Activated CD4-positive, alpha-beta T cell treated with anti-CD3 and anti-CD28 coated beads for 48 hours (primary cell): ENCODE results near the gene ASTL.

ENCODE experiments used
- DNase-seq: peaks from one replicate; pipeline ENCODE4 v3.0.0-alpha.2; 2020

Gene ASTL

DNA sequence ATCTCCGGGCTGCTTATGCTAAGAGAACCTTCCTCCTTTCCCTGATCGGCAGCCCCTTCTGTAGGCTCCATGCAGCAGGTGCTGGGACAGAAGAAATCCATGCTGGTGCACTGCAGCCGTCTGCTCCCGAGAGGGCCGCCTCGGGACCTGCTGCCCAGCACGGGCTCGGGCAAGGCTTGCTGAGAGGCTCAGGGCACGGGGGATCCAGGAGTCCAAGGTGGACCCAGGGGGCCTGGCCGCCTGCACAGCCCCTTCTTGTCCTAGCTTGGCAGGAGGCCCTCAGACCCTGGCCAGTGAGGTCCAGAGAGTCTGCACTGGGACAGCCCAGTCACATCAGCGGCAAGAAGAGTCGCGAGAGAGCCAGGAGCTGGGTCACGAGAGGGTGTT, 20.2 kb upstream of the ASTL start:
- no peak for DNase-seq

DNA sequence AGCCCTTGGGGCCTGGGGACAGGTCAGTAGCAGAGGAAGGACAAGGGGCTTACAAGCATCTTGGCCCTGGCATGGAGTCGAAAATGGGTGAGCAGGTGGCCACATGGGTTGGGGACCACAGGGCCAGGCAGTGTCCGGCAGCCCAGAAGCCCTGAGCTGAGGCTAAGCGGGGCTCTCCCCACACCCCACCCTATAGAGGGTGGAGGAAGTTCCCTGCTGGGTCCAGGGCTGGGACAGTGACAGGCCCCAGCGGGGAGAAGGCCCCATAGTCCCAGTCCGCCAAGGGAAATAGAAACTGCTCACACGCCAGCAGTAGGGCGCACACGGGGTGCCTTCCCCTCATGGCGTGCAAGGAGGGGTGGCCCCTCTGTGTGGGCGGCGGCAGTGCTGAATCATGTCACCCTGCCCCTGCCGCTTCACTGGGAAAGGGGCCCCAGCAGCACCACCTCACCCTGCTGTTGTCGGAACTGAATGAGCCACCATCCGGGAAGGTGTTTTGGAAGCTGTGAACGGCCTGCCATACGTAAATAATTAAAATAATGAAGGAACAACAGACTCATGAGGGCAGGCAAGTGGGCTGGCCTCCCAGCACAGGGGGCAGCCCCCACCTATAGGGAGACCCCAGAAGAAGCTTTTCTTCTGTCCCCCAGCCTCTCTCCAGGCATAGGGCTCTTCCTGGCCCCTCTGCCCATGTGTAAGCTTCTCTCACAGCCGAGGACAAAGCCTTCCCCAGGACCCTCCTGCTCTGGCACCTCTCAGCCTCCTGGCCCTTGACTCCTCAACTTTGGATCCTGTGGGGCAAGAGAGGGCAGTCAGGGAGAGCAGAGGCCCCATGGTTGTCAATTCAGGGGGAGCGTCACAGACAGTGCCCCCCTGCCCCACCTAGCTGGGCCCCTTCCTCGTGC, 19.6 kb upstream of the ASTL start:
- DNase-seq, result peak; percentile 99

DNA sequence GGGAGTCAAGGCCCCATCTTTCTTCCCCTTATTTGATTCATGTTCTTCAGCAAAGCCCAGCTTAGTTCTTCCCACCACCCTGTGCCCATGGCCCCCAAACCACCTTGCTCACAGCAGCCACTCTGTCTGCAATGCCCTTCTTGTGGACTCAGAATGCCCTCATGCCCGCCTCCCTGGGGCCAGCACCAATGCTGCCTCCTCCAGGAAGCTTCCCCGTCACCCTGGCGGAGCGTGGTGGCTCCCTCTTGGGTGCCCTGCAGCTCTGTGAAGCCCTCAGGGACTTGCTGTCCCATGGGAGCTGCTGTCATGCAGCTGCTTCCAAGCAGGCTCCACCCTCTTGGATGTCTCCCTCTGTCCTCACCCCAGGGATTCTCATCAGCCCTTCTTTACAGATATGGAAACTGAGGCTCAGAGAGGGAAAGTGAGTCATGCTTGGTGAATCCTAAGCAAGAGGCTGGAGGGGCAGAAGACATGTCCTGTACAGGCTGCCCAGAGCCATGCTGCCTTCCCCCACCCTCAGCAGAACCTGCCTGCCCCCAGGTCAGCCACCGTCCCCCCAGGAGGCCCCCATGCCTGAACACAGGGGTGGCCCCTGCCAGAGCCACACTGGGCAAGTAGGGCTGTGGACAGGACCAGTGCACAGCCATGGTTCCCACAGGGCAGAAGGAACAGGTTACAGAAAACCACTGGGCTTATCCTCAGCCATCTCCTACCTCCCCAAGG, 18.8 kb upstream of the ASTL start:
- peak; percentile 44 for DNase-seq

DNA sequence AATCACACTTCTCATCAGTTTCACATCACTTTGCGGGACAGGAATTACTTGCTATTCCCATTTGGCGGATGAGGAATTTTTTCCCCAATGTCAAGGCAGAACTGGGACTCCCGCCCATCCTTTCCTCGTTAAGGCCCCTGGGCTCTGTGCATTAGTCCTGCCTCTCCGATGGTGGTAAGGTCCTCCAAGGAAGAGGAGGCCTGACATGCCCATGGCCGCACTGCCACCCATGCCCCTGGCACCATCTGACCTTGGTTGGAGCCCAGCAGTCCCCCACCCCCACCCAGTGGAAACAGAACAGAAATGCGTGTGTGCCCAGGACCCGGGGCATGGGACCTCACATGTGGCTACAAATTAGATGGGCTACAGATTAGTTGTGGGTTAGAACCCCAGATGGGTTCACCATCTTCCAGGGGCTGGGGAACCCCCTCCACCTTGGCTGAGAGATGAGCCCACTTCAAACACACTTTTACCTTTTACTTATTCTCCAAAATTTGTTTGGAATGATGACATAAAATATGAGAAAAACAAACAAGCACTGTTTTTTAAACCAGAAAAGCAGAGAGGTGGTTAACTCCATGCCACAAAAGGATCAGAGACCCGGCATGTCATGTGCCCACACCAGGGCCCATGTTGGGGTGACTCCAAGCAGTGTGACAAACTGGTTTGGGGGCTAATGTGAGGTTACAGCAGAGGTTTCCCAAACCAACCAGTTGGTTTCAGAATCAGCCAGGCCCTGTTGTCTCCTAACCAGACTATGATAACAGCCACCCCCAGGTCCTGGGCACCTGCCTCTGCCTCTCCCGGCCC, 17.9 kb upstream of the ASTL start:
- peak; percentile 77 for DNase-seq

DNA sequence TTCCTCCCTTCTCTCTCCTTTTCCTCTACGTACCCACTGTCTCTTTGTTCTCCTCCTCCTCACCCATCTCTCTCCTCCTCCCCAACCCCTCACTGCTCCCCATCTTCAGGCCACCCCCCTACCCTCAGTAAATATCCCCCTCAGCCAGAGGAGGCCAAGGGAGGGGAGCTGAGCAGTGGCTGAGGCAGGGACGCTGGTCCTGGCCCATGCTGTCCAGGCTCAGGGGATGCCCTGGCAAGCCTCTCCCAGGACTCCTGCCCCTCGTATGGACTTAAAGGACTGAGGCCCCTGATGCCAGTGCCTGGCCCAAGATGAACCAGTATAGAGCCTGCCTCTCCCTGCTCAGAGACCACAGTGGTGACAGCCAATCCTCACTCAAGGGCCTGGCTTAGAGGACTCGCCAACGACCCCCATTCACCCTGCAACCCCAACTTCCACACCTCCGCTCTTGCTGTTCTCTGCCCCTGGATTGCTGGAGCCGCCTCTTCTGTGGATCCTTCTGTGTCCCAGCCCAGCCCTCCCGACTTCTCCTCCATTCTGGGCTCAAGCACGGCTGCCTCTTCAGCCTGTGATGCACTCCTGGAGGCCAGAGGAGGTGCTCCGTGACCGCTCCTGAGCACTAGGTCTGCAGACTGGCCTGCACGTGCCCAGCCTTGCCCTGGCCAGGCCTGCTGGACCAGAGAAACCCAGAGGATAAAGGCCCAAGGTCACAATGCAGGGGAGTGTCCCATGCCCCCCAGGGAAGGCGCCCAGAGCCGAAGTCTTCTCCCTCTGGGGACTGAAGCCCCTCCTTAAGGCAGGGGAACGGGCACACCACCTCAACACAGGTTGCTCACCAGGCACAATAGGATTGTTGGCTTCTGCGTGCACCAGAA, 16.4 kb upstream of the ASTL start:
- DNase-seq, result no peak

DNA sequence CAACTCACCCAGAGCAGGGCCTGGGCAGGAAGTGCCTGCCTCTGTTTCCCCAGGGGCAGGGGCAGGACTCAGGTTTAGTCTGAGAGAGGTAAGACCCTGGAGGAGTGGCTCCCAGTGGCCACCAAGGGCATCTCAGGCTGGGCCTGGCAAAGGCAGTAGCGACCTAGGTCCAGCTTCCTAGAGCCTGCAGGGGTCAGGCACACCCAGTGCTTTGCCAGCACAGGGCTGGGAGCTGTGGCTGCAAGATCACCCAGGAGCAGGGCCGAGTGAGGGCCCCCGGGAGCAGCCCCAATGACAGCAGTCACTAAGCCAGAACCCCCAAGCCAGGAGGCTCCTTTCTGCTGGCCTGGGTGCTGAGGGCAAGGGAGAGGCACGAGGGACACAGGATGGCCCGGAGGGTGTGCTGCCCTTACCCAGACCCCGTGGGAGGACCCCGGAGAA, 15.7 kb upstream of the ASTL start:
- no peak for DNase-seq

DNA sequence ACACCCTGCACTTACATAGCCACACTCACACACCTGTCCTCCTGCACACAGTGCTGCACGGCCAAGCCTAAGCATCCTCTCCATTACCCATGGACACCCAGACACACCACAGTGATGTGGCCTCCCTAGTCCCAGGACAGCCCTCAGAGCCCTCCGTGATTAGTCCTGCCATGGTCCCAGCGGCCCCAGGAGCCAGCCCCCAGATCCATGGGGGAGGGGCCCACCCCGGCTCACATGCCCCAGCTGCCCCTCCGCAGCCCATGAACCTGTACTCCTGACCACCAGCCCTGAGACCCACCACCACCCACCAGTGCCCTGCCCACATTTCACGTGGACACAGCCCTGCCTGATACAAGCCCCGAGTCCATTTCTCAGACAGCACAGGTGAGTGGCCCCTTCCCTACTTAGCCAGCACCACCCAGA, 15.0 kb upstream of the ASTL start:
- DNase-seq, result no peak

DNA sequence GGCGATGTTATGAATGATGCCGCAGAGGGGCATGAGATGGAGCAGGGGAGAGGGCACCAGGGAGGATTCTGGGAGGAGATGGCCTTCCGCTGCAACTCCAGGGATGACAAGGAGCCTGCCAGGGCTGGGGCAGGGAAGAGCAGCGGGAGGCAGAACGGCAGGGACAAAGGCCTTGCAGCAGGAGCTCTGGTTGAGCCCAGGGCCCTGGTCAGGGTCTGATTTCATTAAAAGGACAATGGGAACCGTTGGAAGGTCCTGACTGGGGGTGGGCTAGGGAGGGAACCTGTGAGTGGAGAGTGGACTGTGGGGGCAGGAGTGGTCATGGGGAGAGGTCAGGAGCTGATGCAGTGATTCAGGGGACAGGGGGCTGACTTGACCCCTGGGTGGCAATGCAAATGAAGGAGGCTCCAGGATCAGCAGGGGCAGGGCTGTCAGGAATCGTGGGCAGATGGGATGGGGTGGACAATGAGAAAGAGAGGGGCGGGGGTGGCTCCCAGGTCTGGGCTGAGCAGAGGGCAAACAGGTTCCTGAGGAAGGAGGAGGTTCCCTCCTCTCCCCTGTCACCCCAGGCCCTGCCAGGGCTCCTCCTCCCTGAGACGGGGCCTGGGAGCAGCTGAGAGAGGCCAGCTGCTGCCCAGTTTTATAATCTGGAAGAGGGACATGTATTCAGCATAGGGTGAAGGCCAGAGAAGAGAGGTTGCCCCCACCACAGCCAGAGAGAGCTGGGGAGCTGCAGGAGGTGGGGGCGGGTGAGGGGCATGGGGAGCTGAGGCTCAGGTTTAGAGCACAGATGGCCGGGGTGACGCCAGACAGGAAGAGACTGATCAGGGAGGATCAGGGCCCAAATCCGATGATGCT, 14.2 kb upstream of the ASTL start:
- DNase-seq, result no peak

DNA sequence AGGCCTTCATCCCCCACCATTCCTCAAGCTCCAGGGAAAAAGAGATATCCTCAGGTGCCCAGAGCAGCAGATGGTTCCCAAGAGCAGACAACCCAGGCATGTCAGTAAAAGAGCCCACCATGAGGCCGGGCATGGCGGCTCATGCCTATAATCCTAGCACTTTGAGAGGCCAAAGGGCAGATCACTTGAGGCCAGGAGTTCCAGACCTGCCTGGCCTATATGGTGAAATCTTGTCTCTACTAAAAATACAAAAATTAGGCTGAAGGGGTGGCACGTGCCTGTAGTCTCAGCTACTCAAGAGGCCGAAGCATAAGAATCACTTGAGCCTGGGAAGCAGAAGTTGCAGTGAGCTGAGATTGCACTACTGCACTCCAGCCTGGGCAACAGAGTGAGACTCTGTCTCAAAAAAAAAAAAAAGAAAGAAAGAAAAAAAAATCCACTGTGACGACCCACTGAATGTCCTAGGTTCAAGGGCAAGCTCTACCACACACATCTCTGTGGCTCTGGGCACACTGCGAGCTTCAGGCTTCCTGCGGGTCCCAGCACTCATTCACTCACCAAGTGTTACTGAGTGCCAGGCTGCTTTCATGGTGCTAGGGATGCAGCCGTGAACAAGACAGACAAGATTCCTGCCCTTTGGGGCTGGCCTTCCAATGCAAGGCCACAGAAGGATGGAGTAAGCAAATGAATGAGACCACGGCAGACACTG, 13.4 kb upstream of the ASTL start:
- no peak for DNase-seq

DNA sequence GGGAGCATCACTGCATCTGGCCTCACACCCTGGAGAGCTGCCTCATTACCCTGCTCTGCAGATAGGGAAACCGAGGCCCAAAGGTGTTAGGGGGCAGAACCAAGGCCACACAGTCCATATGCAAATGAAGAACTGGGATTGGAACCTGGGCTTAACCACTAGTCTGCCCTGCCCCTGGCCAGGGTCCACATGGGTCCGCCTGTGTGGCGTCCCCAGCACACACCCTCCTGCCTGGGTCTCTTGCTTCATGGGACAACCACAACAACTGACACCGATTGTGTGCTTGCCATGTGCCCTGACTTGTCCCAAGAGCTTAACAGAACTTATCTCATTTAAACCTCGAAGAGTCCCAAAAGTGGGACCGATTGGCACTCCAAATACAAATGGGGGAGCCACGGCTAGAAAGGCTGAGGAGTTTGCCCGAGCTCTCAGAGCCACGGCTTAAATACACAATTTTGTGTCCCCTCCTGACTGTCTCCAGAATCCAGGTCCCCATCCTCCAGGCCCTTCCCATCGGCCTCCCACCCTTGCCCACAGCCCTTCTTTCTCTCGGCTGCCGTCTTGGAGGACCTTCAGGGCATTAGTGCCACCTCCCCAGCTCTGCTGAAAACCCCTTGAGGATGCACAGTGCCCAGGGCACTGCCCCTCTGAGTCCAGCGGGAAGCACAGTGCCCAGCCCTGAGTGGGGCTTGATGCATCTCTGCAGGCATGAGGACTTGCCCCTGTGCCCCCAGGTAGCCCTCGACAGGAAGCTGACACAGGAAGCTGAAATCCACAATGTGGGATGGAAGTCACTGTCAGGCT, 12.7 kb upstream of the ASTL start:
- DNase-seq, result no peak

DNA sequence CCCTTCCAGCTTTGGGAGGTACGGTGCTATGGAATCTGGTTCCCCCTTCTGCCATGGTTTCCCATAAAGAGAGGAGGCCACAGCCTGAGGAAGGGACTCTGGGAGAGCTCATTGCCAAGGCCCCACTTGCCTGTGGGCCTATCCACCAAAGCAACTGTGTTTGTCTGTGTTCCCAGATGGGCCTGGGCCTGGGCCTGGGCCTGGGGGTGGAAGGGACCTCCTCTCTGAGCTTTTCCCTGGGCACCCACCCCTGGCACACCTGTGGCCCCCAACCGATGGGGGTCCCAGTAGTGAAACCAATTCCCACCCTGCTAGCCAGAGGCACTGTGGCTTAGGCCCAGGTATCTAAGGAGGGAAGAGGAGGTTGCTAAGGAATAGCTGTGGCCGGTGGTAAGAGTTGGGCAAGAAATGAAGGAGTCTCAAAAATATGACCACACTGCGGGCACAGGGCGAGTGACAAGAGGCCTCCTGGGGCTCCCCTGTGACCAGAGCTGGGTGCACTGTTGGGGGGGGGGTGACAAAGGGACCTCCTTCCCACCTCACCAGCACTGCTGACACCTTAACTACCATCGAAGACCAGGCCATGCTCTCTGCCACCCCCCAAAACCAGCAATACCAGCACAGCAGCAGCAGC, 11.8 kb upstream of the ASTL start:
- no peak for DNase-seq

DNA sequence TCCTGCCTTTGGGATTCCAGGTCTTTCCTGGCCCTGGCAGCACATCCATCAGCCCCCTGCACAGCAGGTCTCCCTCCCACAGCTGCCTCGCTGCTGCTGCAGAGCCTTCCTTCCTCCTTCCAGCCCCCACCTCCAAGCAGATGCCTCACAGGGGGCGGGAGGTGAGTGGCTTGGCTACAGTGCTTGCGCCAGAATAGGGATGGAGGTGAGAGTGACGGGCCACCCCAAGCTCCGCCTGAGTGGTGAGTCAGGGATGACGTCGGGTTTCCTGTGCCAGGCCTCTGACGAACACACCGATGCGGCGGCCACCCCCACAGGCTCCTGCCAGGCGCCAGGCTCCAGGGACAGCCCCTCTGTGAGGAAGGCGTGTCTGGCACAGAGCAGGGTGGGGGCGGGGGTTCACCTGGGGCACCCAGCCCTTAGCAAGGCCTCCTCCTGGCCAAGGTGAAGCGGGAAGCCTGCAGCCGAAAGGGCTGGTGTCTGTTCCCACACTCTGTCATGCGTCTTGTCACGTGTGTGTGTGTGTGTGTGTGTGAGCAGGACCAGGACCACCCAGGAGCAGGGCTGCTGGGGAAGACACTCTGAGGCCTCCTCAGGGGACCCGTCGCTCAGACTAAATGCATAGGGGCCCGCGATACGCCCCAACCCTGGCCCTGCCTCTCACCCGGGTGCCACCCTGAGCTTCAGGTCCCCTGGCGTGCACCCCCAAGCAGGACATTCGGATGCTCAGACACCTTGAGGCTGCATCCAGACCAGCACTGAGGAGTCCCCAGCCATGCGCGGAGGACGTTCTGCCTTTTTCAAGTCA, 10.3 kb upstream of the ASTL start:
- DNase-seq, result peak; percentile 99

DNA sequence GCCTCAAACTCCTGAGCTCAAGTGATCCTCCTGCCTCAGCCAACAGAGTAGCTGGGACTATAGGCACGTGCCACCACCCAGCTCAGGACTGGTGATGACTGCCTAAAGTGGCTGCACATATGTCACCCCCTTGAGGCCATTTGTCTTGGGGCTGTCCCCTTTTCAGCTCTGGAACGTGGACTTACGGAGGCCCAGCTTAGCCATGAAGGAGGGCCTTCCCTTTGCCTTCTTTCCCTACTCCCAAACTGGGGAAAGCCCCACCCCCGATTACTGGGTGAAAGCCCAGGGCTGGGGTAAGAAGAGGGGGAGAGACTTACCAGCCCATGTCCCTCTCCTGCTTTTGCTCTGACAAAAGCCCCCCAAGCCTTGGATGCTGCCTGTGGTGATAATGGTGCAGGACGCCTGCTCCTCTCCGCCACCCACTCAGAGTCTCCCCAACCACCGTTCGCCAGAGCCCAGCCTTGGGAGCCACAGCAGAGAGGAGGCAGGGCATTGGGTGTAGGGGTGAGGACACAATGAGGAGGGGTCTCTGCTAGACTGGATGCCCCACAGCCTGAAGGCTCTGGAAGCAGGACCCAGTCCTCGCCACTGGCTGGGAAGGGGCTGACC, 9.4 kb upstream of the ASTL start:
- peak; percentile 64 for DNase-seq

DNA sequence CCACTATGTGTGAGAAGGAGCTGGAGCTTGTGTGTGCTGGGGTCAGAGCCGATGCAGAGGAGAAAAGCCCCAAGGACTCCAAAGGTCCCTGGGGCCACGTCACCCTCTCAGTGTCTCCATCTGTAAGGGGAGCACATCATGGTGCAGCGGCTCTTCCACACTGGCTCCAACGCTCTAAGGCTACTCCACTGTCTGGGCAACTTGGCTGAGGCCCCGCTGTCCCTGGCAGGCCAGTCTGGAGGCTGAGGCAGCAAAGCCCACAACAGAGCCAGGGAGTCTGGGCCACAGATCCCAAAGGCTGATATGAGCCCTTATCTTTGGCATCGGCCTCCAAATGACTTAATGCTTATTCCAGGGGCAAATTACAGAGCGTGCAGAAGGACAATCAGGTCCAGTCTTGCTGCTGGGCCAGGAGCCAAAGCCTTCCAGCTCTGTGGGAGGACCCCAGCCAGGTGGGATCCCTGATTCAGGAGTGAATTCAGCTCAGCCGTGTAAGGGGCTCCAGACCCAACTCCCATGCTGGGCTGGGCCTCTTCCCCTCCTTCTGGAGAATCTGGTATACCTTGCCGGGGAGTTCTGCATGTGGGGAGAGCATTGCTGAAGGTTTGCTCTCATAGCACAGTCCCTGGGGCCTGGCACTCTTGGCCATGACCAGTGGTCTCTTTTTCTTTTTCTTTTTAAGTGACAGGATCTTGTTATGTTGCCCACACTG, 8.7 kb upstream of the ASTL start:
- peak; percentile 34 for DNase-seq

DNA sequence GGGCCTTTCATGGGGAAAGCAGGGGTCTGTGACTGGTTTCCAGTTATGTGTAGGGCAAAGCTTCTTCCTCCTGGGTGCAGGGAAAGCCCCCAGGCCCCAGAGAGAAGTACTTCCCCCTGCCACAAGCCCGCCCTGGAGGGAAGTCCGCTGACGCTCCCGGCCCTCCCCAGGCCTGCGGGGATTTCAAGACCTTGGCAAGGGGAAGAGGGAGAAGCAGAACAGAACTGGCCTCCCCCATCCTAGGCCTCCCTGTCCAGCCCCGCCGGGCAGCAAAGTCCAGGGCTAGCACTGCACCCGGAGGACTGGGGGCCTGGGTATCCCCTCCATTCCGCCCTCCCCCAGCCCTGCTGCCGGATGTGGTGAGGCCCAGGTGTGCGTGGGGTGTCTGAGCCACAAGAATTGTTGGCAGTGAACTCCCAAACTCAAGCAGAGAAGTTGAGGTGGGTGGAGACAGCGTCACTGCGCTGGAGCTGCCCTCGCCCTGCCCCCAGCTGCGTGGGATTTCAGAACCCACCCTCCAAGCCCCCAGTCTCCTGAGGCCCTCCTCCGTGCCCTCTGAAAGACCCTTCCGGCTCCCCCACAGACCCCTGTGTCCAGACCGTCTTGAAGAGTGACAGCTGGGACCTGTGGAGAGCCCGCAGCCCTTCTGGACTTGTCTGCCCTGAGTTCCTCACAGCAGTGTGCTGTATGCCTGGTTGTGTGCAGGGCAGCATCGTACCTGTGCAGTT, 8.0 kb upstream of the ASTL start:
- DNase-seq, result peak; percentile 94

DNA sequence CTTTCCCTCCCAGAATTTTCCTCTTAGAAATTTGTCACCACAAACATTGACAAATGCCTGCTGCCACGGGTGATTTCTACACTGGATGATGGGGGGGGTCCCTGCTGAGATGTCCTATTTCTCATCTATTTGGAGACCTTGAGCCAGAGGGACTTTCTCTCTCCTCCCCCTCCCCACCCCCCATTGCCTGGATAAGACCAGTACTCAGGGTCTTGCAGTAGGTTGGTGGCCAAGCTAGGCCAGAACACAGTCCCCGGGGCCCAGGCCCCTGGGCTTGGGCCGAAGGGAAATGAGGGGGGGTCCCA, 7.5 kb upstream of the ASTL start:
- no peak for DNase-seq
